Mucosa of rectum (tissue), 2 donors: Measurements from ENCODE around the gene EDN2.

Experiments used
- H3K27ac ChIP-seq, 2 donors: one replicate each; pipeline ENCODE4 v1.7.0; 2013; ENCODE audit warnings: inconsistent platforms in 2 of 2, low read depth in 2 of 2, low read length in 2 of 2
- H3K27me3 ChIP-seq, 2 donors: one replicate each; pipeline ENCODE4 v1.7.0; 2013; ENCODE audit warnings: low read length in 2 of 2; ENCODE audit not compliant: control insufficient read depth in 2 of 2, insufficient read depth in 2 of 2
- H3K36me3 ChIP-seq, 2 donors: one replicate each; pipeline ENCODE4 v1.7.0; 2013; ENCODE audit warnings: low read length in 2 of 2; ENCODE audit not compliant: control insufficient read depth in 2 of 2, insufficient read depth in 2 of 2
- H3K4me1 ChIP-seq, 2 donors: one replicate each; pipeline ENCODE4 v1.7.0; 2013; ENCODE audit warnings: low read length in 2 of 2, mild to moderate bottlenecking in 1 of 2; ENCODE audit not compliant: control insufficient read depth in 2 of 2, insufficient read depth in 2 of 2
- H3K4me3 ChIP-seq, 2 donors: one replicate each; pipeline ENCODE4 v1.7.0; 2013; ENCODE audit warnings: low read length in 2 of 2
- H3K9ac ChIP-seq, 2 donors: one replicate each; pipeline ENCODE4 v1.7.0; 2013; ENCODE audit warnings: low read length in 2 of 2, low read depth in 1 of 2, mild to moderate bottlenecking in 1 of 2
- H3K9me3 ChIP-seq, 2 donors: one replicate each; pipeline ENCODE4 v1.7.0; 2013; ENCODE audit warnings: low read length in 2 of 2; ENCODE audit not compliant: control insufficient read depth in 2 of 2
- donor health status: healthy.
- donor health status: Normal muscosa, but diverticular disease.

EDN2 gene

DNA sequence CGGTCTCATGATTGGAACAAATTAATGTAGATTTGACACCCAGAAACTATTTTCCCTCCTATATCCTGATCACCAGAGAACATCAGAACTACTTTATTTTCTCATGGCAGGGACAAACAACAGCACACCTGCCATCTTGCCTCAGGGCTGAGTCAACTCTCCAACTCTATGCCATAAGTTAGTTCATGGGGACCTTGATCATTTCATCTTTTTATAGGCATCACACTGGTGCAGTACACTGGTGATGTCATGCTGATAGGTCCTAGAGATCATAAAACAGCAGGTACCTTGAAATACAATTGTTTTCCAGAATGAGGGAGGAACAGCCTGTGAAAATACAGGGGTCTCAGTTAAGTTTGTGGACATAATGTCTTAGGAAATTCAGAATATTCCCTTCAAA, 45.8 kb downstream of the EDN2 start:
- Histone ChIP-seq H3K36me3 (no peaks in the 10 kb centered on the region), H3K27ac (no peak overlapping the region), H3K4me1 (peaks cover 0 to 2% of the 10 kb centered on the region in 2 donors), H3K9ac (no peak overlapping the region), H3K27me3 (peaks cover 0 to 5% of the 10 kb centered on the region in 2 donors), H3K4me3 (no peak overlapping the region), H3K9me3 (no peaks in the 10 kb centered on the region)

DNA sequence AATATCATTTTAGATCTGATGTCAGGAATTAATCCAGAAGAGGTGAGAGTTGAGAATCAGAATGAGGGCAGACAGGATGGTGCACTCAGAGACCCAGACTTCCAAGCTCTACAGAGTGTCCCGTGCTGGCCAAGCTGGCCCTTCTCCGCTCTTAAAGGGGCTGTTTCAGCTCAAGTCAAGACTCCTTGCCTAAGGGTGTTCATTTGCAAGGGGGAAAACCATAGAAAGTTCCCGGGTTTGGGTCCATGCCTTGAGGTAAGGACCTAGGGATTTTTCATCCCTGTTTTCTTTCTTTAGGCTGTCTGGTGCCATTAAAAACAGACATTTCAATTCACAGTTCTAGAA, 47.5 kb downstream of the EDN2 start:
- Histone ChIP-seq H3K4me3 (no peak overlapping the region), H3K27ac (no peak overlapping the region)

DNA sequence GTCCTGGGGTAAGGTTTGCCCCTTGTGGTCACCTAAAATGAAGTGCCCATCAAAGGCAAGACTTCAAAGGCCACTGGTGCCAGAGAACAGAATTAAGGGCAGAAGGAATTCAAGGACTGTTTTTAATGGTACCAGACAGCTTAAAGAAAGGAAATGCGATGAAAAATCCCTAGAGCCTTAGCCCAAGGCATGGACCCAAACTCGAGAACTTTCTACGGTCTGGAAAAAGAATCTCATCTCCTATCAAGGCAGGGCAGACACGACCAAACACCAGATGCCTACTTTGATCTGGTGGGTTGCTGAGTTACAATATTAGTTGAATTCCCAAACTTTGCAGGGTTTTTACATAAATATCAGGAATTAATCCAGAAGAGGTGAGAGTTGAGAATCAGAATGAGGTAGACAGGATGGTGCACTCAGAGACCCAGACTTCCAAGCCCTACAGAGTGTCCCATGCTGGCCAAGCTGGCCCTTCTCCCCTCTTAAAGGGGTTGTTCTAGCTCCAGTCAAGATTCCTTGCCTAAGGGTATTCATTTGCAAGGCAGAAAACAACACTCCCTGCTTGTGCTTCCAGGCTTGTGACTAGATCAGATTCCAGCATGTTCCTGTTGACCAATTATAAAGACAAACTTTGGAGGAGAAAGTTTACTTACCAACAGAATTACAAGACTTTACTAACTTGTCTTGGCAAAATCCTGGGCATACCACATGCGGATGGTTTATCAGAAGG, 48.0 kb downstream of the EDN2 start:
- no peaks in the 10 kb centered on the region for H3K9me3 ChIP-seq
- no peak overlapping the region for H3K27ac ChIP-seq
- H3K36me3 ChIP-seq: no peaks in the 10 kb centered on the region
- H3K27me3 ChIP-seq: peaks cover 0 to 5% of the 10 kb centered on the region in 2 donors
- peaks cover 11 to 18% of the 10 kb centered on the region in 2 donors for H3K4me1 ChIP-seq
- no peak overlapping the region for H3K4me3 ChIP-seq
- no peak overlapping the region for H3K9ac ChIP-seq

More for the DNA sequence above, 47.5 kb downstream of the EDN2 start:
- Histone ChIP-seq H3K9ac (no peak overlapping the region), H3K4me1 (peaks cover 11 to 15% of the 10 kb centered on the region in 2 donors), H3K27me3 (peaks cover 0 to 5% of the 10 kb centered on the region in 2 donors), H3K36me3 (no peaks in the 10 kb centered on the region), H3K9me3 (no peaks in the 10 kb centered on the region)

DNA sequence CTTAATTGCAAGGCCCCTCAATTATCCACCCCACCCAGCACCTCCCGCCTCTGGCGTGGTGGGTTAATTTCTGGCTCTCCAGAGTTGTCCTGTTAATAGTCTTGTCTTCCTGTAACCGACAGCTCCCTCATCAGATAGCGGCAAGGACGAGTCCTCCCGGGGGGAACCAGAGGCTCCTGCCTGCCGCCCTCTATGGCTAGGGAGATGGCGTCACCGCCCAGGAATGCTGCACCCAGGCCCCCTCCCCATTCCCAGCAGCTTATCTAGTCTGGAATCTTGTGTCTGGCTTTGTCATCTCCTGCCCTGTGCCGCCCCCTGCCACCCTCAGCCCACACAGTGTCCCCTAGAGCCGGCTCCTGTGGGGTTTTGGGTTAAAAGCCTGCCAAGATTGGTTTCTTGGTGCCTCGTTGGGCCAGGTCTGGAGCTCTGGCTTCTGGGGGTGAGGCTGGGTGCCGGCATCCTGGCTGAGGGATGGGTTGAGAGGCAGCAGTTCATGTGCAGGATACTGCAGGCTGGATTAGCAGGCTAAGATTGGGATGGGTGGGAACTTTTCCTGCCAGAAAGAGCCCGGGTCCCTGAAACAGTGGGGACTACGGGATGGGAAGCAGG, 48.8 kb downstream of the EDN2 start:
- H3K9ac ChIP-seq: no peak overlapping the region
- peaks cover 11 to 17% of the 10 kb centered on the region in 2 donors for H3K4me1 ChIP-seq
- no peaks in the 10 kb centered on the region for H3K36me3 ChIP-seq
- H3K27me3 ChIP-seq: peaks cover 0 to 5% of the 10 kb centered on the region in 2 donors
- no peaks in the 10 kb centered on the region for H3K9me3 ChIP-seq
- H3K4me3 ChIP-seq: no peak overlapping the region
- no peak overlapping the region for H3K27ac ChIP-seq

DNA sequence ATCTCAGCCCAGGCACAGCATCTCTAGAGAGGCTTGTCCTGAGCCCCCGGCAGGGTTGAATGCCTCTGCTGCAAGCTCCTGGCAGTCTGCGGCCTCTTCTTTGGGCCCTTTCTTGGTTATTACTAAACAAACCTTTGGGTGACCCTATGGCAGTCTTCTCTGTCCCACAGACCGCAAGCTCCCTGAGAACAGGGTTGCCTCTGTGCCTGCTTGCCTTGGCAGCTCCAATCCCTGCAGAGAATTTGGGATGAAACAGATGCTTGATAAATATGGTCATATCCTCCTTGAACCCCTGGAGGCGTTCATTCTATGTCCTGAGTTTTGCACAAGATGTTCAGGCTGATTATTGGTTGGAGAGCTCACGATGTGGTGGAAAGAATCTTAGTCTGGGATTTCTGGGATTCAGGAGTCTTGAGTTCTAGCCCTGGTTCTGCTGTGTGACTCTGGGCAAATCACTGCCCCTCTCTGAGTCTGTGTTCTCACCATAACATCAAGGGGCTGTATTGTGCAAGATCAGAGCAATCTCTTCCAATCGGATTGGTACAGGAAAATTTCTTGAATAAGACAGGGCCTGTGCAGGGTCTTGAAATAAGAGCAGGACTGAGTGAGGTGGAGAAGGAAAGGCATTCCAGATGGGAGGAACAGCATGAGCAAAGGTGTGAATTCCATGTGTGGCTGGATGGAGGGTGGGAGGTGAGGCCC, 49.6 kb downstream of the EDN2 start:
- Histone ChIP-seq H3K27ac (no peak overlapping the region), H3K4me3 (no peak overlapping the region), H3K36me3 (no peaks in the 10 kb centered on the region), H3K9me3 (no peaks in the 10 kb centered on the region), H3K9ac (no peak overlapping the region), H3K27me3 (peaks cover 0 to 5% of the 10 kb centered on the region in 2 donors), H3K4me1 (peaks cover 11 to 17% of the 10 kb centered on the region in 2 donors)

DNA sequence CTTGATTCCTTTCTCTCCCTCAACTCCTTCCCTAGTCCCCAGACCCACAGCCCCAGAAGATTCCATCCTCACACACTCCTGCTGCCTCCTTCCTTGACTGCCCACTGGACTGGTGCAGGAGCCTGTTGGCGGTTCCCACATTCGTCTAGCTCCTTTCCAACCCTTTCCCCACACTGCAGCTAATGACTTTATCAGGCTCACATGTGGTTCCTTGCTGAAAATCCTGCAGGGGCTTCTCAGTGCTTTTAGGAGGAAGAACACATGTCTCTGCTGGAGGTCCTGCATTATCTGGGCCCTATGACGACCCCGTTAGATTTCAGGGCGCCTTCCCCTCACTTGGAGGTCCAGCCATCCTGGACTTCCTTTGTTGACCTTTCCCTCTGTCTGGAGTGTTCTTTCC, 50.2 kb downstream of the EDN2 start:
- no peak overlapping the region for H3K9ac ChIP-seq
- no peak overlapping the region for H3K4me3 ChIP-seq
- no peak overlapping the region for H3K27ac ChIP-seq
- H3K4me1 ChIP-seq: peaks cover 11 to 17% of the 10 kb centered on the region in 2 donors
- no peaks in the 10 kb centered on the region for H3K9me3 ChIP-seq
- peaks cover 0 to 5% of the 10 kb centered on the region in 2 donors for H3K27me3 ChIP-seq
- H3K36me3 ChIP-seq: no peaks in the 10 kb centered on the region

DNA sequence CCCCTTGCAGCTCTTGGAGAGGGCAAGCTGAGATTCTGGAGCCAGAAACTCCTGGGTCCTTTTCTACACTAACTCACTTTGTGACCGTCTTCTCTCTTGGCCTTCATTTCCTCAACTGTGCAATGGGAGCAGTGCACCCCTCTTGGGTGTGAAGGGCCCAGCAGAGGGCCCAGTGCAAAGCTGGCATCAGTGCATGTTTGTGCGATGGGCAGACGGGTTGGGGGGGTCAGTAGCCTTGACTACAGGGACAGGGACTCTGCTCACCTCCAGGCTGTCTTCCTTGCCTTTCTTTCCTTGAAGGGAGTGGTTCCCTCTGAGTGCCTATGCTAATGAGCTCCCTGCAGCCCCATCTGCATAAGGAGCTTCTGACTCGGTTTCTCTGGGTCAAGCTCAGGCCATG, 51.0 kb downstream of the EDN2 start:
- Histone ChIP-seq H3K4me3 (no peak overlapping the region), H3K36me3 (no peaks in the 10 kb centered on the region), H3K4me1 (peaks cover 11 to 17% of the 10 kb centered on the region in 2 donors), H3K27me3 (peaks cover 0 to 5% of the 10 kb centered on the region in 2 donors), H3K9ac (no peak overlapping the region), H3K9me3 (no peaks in the 10 kb centered on the region), H3K27ac (no peak overlapping the region)

DNA sequence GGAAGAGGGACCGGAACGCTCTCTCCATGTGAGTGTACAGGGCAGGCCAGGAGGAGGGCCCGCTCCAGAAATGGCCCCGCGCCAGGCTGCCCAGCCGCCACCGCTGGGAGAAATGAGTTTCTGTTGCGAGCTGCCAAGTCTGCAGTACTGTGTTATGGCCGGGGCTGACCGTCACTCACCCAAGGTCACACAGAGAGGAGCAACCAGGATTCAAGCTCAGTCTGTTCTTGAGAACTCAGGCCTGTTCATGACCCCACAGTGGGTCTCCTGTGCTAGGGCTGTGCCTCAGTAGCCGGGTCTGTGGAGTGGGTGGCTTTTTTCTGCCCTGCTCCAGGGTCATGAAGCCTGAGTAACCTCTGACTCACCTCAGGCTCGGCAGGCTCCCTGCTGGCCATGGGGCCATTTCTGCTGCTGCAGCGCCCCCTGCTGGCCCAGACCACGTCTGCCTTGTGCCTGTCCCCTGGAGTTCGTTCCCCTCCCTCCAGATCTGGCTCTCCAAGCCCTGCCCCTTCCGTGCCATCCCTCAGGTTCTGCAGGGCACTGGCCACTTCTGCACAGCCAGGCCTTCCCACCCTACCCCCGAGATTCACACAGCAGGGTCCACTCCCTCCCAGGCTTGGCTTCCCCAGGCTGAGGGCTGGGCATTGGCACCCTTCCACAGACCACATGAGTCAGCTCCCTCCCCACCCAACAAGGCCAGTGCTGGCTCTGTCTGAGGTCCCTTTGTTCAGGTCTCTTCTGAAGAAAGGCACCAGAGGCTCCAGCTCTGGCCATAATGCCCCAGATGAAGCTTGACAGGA, 51.8 kb downstream of the EDN2 start:
- Histone ChIP-seq H3K4me3 (peak overlapping the region in 1 of 2 donors; percentile 37), H3K9ac (peak overlapping the region in 1 of 2 donors; percentile 64), H3K27me3 (peaks cover 0 to 5% of the 10 kb centered on the region in 2 donors), H3K4me1 (peaks cover 11 to 17% of the 10 kb centered on the region in 2 donors), H3K27ac (peak overlapping the region in 1 of 2 donors; percentile 4), H3K9me3 (no peaks in the 10 kb centered on the region), H3K36me3 (no peaks in the 10 kb centered on the region)

DNA sequence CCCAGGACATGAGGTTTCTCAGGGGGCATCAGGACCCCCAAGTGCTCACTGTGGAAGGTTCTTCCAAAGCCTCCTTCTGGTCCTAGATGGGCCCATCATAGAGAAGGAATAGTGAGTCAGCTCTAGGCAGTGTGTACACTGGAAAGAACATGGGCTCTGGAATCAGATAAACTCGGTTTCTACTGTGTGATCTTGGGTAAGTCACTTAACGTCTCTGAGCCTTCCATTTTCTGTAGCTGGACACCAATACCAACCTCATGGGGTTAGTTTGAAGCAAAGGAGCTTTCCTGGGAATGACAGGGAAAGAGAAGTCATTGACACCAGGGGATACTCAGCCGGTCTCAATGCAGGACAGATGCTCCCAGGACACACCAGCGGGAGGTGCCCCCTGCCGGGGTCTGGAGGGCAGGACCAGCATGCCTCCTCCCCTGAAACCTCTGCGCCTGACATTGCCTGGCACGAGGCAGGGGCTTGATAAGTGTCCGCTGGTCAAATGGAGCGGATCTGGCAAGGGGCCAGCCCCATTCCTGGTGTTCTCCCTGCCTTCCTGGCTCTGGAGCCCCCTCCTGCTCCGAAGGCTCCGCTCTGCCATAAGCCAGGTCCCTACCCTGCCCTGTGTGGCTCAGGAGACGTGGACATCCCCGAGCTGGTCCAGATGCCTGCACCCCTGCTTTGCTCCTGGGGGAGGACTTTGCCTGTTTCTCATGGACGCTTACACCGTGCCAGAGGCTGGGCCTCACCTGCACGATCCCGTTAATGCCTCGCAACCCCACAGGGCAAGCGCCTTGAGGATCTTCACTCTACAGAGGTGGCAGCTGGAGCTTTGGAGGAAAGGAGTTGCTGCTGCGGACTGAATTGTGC, 52.8 kb downstream of the EDN2 start:
- H3K9ac ChIP-seq: no peak overlapping the region
- no peaks in the 10 kb centered on the region for H3K9me3 ChIP-seq
- H3K4me1 ChIP-seq: peaks cover 11 to 17% of the 10 kb centered on the region in 2 donors
- H3K4me3 ChIP-seq: no peak overlapping the region
- no peak overlapping the region for H3K27ac ChIP-seq
- H3K36me3 ChIP-seq: no peaks in the 10 kb centered on the region
- H3K27me3 ChIP-seq: peaks cover 0 to 5% of the 10 kb centered on the region in 2 donors
